Right renal cortex interstitium (tissue), 3 donors: ENCODE results near the gene PDLIM1. TPM values are rescaled to one million over a fixed set of nuclear protein-coding genes. Genes with fewer than 3 reads are reported as not detected.

ENCODE experiments used
- DNase-seq, 3 donors: peaks; one replicate each; pipeline ENCODE4 v3.0.0-alpha.2; 2013; ENCODE audit warnings: low read depth in 3 of 3, low spot score in 2 of 3
- polyA plus RNA-seq, 3 donors: library from polyadenylated mRNA; unstranded; fragments of 120-200 nt; gene quantifications; one replicate each; pipeline ENCODE4 v1.2.1, GENCODE V29; 2013; ENCODE audit not compliant: insufficient read length in 3 of 3

The PDLIM1 gene, protein sequence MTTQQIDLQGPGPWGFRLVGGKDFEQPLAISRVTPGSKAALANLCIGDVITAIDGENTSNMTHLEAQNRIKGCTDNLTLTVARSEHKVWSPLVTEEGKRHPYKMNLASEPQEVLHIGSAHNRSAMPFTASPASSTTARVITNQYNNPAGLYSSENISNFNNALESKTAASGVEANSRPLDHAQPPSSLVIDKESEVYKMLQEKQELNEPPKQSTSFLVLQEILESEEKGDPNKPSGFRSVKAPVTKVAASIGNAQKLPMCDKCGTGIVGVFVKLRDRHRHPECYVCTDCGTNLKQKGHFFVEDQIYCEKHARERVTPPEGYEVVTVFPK
- polyA plus RNA-seq = 10 to 100 TPM; 70.0 to 89.0 (median 76.2) TPM

DNA sequence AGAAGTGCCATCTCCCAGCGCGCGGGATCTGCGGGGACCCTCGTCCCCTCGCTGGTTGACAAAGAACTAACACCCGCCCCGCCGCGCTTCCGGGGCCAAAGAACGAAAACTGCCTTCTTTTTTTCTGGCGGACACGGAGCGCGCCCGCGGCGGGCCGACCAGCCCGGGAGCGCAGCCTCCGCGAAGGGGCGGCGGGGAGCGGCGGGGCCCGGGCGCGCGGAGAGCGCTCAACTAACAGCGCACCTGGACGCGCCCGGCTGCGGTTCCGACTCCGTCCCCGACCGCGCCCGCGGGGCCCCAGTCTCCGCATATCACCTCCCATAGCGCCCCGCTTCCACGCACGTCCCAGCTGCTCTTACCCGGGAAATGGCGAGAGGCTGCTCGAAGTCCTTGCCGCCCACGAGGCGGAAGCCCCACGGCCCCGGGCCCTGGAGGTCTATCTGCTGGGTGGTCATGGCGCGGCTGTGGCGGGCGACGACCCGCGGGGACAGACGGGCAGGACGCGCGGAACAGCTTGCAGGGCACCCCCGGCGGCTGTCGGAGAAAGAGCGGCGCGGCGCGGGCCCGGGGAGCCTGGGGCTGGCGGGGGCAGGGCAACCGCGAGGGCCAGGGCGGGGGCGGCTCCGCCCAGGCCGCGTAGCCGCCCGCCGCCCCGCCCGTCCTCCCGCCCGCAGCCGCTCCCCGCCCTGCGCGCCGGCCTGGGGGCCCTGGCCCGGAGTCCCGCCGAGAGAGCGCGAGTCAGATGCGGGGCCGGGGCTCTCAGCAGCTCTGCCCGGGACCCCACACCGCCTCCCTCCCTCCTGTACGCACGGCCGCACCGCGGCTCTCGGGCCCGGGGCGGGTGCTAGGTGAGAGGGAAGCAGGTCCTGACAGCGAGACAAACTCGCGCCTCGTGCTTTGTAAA is at the start of gene PDLIM1:
Gene PDLIM1, minus strand, starts transcription at position 543 of the 904 bp plus-strand sequence. Its CDS starts 88 bp downstream, at position 455.
- DNase-seq = no peak

DNA sequence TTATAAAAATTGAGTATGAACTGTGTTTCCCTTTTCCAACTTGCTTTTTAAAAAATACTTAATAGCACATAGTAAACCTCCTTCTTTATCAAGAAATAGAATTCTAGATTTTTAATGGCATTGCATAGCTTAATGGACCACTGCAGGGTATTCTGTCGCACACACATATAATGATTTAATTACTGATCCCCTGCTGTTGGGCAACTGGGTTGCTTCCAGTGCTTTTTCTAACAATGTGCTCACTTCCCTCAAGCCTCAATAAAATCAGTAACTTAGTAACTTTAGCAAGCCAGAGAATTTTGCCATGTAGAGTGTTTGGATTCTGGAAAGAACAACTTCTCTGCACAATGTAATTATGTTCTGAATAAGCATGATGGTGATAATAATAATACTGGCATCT is 49.1 kb upstream of the PDLIM1 start:
- no peak for DNase-seq

DNA sequence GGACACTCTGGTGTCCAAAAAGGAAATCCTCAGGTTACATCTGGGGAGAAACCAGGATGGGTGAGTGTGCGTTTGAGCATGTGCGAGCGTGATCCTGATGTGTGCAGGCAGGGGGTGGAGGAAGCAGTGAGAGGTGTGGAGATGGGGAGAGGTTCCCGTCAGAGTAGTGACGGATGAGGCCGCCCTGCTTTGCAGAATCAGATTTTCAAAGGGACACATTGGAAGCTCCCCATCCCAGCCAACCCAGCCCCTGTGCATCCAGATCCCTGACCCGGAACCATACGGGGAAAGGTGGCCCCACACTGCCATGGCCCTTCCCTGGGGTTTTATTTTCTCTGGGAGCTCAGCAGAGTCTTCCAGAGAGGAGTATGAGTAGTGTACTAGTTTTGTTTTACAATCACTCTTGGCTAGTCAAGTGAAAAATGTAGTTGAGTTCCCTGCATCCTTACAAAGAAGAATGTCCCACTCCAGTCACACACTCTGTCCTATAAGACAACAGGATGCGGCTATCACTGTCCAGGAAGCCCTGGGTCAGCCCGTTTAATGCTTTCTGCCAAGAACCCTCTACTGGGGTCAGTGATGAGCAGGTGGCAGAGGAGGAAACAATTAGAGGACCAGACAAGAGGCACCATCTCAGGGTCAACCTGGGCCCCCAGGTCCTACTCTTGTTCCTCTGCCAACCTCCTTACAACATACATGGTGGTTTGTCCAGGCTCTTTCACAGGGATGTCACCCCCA is 46.8 kb upstream of the PDLIM1 start:
- no peak for DNase-seq

DNA sequence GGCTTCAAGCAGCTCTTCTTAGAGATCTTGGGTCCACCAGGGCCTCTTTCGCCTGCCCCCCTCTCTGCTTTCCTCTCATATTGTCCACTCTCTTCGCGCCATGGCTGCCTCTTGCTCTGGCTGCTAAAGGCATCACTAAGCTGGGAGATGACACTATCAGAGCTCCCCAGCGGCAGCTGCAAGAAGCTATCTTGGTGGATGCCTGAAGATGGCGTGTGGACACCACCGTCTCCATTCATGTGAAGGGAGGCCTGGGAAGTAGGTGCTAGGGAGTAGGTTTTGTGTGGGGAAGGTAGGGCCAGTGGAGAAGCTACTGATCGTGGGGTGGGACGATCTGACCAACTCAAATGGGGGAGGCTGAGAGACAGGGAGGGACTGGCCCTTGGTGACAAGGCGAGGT is 45.9 kb upstream of the PDLIM1 start:
- DNase-seq = no peak

DNA sequence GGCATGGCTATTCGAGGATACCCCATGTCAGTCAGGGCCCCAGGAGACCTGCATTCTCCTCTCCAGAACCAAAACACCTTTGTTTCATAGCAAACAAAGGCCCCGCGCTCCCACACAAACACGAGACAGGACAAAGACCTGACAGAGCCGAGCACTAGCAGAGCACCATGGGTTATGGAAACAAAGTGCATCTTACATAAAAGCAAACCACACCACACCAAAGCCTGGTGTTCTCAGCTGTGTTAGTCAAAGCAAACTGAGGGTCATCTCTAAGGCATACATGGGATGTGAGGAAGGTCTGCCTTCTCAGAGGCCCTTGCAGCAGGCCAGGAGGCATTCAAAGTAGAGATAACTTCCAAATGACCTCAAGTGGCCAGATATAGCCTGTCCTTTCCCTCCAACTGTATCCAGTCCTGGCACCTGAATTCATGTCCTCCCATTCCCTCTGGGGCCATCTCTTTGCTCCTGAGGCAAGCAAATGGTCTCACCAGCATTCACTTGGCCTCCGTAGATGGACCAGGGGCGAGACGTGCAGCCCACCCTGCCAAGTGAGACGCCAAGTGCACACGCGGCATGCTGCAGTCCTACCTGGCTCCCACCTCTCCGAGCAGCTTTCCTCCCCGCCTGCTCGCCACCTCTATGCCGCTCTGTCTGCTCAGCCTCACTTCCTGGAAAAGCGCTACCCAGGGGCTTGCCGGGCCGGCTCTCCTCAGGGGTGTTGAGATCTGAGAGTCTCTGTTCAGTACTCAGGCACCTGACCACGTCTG is 45.3 kb upstream of the PDLIM1 start:
- no peak for DNase-seq

DNA sequence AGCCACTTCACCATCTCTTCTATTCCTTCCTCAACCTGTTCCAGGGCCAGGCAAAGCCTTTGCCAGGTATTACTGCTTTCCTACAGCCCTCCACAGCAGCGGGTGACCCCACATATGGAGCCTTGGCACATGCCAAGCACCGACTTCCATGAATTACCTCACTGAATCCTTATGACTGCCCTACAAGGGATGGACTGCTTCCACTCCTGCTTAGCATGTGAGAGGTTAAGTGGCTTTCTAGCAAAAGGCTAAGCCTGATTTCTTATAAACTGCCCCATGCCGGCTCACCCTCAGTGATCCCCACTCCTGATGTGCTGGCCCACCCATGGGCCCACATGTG is 44.0 kb upstream of the PDLIM1 start:
- DNase-seq = no peak

DNA sequence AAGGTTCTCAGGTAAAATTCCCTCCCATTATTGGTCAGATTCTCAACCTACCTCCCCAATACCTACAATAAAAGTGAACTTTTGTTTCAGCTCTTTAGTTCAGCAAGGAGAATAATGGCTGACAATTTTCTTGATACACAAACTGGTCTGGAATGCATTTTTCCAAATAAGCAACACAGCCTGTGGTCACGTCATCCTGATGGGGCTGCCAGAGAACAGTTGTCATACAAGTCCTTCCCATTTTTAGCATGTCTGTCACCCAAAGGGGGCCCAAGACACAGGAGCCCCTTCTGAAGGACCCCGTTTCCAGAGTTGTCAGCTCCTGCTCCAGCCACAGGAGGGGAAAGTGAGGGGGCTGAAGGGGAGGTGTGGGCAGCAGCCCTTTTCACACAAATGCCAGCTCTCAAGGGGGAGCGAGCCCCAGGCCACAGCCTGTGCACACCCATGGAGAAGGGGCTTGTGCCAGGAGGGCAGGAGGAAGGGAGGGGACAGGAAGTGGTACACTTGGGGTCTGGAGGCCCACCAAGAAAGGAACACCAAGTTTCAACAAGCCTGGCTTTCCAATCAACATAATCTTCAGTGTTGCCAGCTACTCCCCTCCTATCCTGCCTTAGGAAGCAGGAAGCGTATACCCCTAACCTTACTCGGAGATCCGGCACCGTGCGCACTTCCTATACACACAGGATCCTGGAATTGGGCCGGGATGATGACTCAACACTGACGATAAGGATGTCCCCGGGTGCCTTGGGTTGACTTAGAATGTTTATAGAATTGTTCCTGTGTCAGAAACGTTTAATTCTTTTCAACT is 43.4 kb upstream of the PDLIM1 start:
- no peak for DNase-seq

DNA sequence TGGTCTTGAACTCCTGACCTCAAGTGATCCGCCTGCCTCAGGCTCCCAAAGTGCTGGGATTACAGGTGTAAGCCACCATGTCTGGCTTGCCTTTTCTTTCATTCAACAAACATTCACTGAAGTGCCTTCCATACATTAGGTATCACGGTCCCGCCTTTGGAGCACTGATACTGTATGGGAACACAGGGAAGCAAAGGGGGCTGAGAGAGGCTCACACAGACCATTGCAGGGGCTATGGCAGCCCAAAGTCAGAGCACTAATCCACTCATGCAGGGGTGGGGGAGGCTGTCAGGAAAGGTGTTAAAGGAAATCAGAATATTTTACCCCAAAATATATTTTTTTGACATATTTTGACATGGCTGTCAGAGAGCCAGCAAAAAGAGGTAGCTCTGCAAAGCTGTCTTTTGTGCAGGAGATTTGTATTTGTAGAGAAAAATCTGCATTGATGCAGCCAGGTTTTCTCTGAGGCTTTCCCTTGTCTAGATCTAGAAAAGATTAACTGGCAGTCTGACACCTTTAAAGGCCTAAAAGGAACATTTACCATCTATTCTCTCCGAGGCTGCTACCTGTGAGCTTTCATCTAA is 42.0 kb upstream of the PDLIM1 start:
- no peak for DNase-seq

DNA sequence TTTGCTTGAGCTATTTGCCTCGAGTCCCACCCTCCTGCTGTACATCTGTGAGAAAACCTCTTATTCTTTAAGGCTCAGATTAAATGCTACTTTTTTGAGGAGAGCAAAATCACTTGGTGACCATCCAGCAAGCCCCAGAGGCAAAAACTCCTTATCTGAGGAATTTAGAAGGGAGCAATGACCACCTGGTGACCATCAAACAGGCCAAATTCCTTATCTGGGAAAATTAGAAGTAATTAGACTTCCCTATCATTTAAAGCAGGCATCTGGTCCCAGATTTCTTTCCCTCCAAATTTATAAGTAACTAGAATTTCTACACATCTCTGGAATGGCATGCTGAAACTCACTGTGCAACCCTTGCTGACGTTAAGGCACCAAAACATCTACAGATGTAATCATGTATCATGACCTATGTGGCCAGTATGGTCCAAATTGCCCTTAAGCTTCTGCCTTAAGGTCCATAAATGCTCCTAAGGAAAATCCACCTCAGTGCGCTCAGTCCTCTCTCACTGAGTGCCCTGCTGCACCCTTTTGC is 40.9 kb upstream of the PDLIM1 start:
- no peak for DNase-seq

DNA sequence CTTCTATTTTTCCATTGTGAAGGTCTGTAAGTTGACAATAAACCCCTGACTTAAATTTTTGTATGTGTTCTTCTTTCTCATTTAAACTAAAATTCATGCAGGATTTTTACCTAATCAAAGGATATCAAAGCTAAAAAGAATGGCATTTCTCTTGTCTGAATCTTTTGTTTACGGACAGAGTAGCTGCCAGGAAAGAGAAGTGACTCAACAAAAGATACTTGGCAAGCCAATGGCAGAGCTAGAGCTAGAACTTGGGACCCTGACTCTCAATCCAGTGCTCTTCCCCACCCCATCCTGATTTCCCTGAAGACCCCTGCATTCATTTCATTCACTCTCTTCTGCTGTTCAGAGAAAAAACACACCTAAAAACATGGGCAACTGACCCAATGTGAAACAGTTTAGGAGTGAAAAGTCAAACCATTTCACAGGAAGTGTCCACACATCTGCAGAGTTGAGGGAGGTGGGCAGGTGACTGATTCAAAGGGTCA is 40.2 kb upstream of the PDLIM1 start:
- no peak for DNase-seq

DNA sequence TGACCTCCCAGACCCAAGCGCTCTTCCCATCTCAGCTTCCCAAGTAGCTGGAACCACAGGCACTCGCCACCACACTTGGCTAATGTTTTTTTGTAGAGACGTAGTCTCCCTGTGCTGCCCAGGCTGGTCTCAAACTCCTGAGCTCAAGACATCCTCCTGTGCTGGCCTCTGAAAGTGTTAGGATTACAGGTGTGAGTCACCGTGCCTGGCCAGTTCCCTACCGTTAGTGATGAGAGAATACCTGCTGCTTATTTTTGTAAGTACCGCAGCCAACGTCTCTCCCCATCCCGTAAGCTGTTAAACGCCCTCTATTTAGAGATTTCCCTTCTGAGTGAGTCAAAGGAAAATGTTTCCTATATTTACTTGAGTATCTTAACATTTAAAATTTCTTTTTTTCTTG is 38.5 kb upstream of the PDLIM1 start:
- no peak for DNase-seq

DNA sequence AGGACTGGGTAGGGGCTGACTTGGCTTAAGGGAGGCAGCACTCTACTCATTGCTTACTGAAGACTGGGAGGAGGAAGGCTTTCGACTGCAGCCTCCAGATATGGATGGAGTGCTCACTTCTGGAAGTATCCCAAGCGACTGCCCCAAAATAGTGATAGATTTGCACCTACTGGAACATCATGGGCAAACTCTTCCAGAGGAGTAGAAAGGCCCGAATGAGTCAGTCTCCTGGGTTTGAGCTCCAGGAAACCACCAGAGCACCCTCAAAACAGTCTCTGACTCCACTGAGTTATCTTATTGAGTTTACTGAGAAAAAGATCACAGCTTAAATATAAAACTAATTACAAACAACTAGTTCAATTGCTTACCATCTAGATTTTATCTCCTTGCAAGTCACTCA is 37.2 kb upstream of the PDLIM1 start:
- DNase-seq = no peak

DNA sequence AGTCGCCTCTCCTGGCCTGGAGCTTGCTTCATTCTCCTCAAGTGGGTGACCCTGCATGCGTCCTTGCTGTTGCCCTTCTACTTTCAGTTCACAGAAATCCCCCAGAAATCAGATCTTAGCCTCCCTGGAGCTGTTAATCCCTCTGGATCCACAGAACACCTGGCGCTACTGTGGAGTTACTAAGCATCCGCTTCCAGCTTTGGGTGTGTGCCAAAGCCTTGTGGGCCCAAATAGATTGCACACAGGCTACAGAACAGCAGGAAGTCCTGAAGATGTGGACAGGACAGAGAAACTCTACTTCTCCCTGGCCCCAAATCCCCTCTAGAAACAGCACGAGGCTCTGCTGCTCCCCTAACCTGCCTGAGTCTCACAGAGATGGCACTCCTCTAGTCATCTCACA is 36.6 kb upstream of the PDLIM1 start:
- no peak for DNase-seq

DNA sequence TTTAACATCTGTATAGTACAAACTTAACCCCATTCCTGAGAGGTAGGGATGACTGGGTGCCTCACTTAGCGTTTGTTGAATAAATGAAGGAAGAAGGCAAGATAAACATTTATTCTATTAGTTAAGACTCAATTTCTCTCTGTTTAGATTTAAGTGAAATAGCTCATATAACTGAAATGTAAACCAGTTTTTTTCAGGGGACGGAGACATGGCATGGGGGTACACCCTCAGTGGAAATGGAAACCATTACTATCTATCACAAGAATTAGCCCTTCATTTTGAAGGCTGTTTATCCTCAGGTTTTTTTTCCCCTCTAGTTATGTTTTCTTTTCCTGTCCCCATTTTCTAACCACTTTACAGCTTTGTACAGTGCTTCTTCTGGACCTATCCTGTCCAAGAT is 35.6 kb upstream of the PDLIM1 start:
- no peak for DNase-seq

DNA sequence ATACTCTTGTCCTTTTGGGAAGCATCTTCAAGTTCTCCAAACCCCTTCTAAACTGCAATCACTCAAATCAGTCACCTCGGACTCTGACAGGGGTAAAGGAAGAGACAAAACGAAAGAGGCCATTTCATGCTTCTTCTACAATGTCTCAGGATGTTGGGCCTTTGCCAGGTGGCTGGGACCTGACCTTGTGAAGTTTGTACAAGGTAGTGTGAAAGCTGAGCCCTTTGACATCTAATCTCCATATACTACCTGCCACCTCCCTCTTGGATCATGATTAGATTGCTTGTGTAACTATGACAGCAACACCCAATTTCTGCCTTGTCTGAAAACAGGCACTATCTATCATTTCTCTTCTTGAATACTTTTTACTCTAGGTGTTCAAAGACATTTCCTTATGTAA is 35.1 kb upstream of the PDLIM1 start:
- no peak for DNase-seq

DNA sequence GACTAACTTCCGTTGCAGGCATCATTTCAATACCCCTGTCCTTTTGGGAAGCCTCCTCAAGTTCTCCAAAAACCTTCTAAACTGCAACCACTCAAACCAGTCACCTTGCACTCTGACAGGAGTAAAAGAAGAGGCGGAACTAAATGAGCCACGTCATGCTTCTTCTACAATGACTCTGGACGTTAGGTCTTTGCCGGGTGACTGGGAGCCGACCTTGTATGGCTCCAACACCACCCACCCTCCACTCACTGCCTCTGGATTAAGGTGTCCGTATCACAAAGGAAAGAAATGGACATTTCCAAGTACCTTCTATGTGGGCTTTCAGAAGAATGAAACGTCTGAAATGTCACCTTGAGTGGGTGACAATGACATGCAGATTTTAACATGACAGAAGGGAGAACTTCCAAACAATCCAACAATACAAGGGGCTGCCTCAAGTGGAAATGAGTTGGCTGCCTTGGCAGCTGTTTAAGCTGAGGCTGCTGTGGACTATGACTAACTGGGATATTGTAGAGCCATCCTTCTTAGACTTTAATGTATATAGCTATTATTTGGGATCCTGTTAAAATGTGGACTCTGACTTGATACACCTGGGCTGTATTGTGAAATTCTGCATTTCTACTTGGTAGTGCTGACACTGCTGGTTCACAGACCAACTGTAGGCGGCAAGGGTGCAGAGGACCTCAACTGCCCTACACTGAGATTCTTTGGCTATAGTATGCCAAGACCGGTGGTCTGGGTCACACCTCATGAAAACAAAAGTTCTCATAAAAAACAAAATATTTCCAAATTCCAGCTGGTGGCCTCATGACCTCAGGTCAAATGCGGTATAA is 33.8 kb upstream of the PDLIM1 start:
- no peak for DNase-seq

DNA sequence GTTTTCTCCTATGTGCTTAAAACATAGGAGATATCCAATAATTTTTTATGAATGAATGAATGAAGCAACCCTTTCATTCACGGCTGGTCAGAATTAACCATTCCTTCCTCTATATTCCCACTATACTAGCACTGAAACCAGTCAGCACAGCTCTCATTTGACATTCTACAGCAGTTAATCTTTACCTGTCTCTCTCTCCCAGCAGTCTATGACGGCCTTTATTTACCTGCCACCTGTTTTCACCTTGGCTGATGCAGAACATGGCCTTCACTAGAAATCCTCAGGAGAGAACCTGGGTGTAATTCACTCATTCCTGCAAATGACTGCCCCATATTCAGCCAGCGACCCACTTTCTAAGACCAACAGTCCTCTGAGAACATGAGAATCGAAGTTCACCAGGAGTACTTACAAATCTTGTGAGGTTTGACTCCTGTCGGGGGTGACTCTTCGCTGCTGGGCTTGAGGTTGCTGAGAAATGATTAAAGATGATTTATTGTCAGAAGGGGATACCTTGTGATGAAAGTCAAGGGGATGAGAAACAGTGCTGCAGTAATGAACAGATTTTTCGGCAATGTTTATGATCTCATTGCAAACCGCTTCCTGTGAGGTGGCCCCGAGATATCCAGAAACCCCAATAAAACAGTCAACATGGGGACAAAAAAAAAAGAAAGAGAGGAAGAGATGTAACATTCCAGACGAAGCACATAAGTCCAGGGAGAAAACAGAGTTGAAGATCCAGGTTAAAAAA is 30.9 kb upstream of the PDLIM1 start:
- DNase-seq = no peak
